WTC11 (cell line): ENCODE results near the gene ARIH2. TPM values are rescaled to one million over a fixed set of nuclear protein-coding genes. Genes with fewer than 3 reads are reported as not detected.

Experiments used
- ATAC-seq: fragments of 200-7000 bp; cut with Tn5 transposase; 2 replicates; pipeline ENCODE4 v1.10.0; 2021; ENCODE audit warnings: mild to moderate bottlenecking, moderate library complexity
- CTCF ChIA-PET: fragments of 300-600 bp; sonication (Branson Sonifier 250); formaldehyde crosslinking; loops from one replicate; lab custom pipeline; 2021; ENCODE audit warnings: antibody characterized with exemption; lab: Charles Lee
- POLR2A ChIA-PET: fragments of 350-600 bp; sonication (Branson Sonifier 250); formaldehyde crosslinking; loops from one replicate; lab custom pipeline; 2021; ENCODE audit warnings: antibody characterized with exemption; lab: Charles Lee
- DNase-seq: peaks from one replicate; pipeline ENCODE4 v3.0.0; 2021; ENCODE audit warnings: low spot score
- H3K27ac Mint-ChIP-seq: 2 replicates; pipeline ENCODE4 v1.8.0; 2021; ENCODE audit warnings: mixed read lengths
- H3K27me3 Mint-ChIP-seq: 2 replicates; pipeline ENCODE4 v1.8.0; 2021; ENCODE audit warnings: low read depth, mild to moderate bottlenecking, moderate library complexity, mixed read lengths
- H3K36me3 Mint-ChIP-seq: 2 replicates; pipeline ENCODE4 v1.8.0; 2021; ENCODE audit warnings: mixed read lengths
- H3K4me1 Mint-ChIP-seq: 2 replicates; pipeline ENCODE4 v1.8.0; 2022; ENCODE audit warnings: mixed read lengths
- H3K4me3 Mint-ChIP-seq: 2 replicates; pipeline ENCODE4 v1.8.0; 2021; ENCODE audit warnings: mild to moderate bottlenecking, moderate library complexity, mixed read lengths
- H3K9me3 Mint-ChIP-seq: 2 replicates; pipeline ENCODE4 v1.8.0; 2021; ENCODE audit warnings: mixed read lengths
- ATF1 ChIP-seq: sonication (generic); formaldehyde crosslinking; IDR thresholded peaks from 2 replicates; pipeline ENCODE4 v1.8.1; 2023; ENCODE audit warnings: mild to moderate bottlenecking, moderate library complexity, missing genetic modification reagents
- GRHL2 ChIP-seq: fragments of 250-450 bp; sonication (Bioruptor Pico); IDR thresholded peaks from 2 replicates; pipeline ENCODE4 v1.8.0; 2022; ENCODE audit warnings: mild to moderate bottlenecking, moderate library complexity; ENCODE audit not compliant: insufficient replicate concordance, severe bottlenecking
- GTF2I ChIP-seq: fragments of 250-450 bp; sonication (Bioruptor Pico); conservative IDR thresholded peaks from 2 replicates; pipeline ENCODE4 v1.4.0; 2021; ENCODE audit warnings: mild to moderate bottlenecking
- IRF2 ChIP-seq: sonication (generic); formaldehyde crosslinking; IDR thresholded peaks from 2 replicates; pipeline ENCODE4 v1.8.0; 2022; ENCODE audit warnings: low read depth, missing genetic modification reagents, borderline replicate concordance
- MXD4 ChIP-seq: fragments of 250-450 bp; sonication (Bioruptor Pico); IDR thresholded peaks from 2 replicates; pipeline ENCODE4 v1.8.0; 2021; ENCODE audit warnings: mild to moderate bottlenecking, moderate library complexity, borderline replicate concordance
- MYBL2 ChIP-seq: sonication (generic); formaldehyde crosslinking; IDR thresholded peaks from 2 replicates; pipeline ENCODE4 v1.8.1; 2023; ENCODE audit warnings: mild to moderate bottlenecking, moderate library complexity, missing genetic modification reagents
- NFATC4 ChIP-seq: fragments of 250-450 bp; sonication (Bioruptor Pico); IDR thresholded peaks from 2 replicates; pipeline ENCODE4 v1.9.0; 2021; ENCODE audit warnings: mild to moderate bottlenecking
- PRRX2 ChIP-seq: fragments of 250-450 bp; sonication (Bioruptor Pico); IDR thresholded peaks from 2 replicates; pipeline ENCODE4 v1.8.0; 2021; ENCODE audit warnings: mild to moderate bottlenecking
- RELA ChIP-seq: sonication (generic); formaldehyde crosslinking; IDR thresholded peaks from 2 replicates; pipeline ENCODE4 v1.8.1; 2022; ENCODE audit warnings: missing genetic modification reagents, mild to moderate bottlenecking, borderline replicate concordance
- SOX15 ChIP-seq: fragments of 250-450 bp; sonication (Bioruptor Pico); IDR thresholded peaks from 2 replicates; pipeline ENCODE4 v1.9.0; 2021; ENCODE audit warnings: mild to moderate bottlenecking
- TEAD1 ChIP-seq: sonication (generic); formaldehyde crosslinking; IDR thresholded peaks from 2 replicates; pipeline ENCODE4 v1.8.0; 2022; ENCODE audit warnings: mild to moderate bottlenecking, missing genetic modification reagents
- total RNA-seq: library from RNA; stranded (reverse); gene quantifications from 3 replicates; pipeline ENCODE4 v1.2.3, GENCODE V29; 2021
- TF ChIP-seq, protein P1 (sequence below): fragments of 250-450 bp; sonication (Bioruptor Pico); conservative IDR thresholded peaks from 2 replicates; pipeline ENCODE4 v1.9.0; 2021; ENCODE audit warnings: mild to moderate bottlenecking
- TF ChIP-seq, protein P2 (sequence below): fragments of 200-600 bp; IDR thresholded peaks from 2 replicates; pipeline ENCODE4 v1.8.0; 2022; ENCODE audit warnings: antibody characterized with exemption
- TF ChIP-seq, protein P3 (sequence below): sonication (generic); formaldehyde crosslinking; IDR thresholded peaks from 2 replicates; pipeline ENCODE4 v1.8.1; 2022; ENCODE audit warnings: low read depth, mild to moderate bottlenecking, moderate library complexity, missing genetic modification reagents, borderline replicate concordance

Gene ARIH2
- total RNA-seq, 1 experiment from 2014 or later, result 134 TPM

DNA sequence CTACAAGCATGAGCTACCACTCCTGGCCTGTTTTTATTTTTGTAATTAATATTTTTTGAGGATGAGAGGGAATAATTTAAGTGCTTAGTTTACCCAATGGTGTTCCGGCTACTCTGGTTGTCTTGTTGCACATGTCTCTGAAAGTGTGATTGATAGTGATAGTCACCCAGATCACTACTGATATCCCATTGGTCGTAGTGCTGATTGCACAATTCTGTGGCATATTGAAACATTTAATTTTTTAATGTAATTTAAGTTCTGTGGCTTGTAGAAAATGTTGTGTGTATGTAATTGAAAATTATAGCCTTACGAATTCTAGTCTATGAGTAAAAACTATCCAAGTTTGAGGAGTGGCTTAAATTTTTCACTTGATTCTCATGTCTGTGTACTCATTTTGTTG lies 11.9 kb downstream of the ARIH2 start:
- Mint-ChIP-seq H3K4me3 (no peak overlapping the region), H3K9me3 (no peaks in the 10 kb centered on the region), H3K27me3 (no peaks in the 10 kb centered on the region), H3K4me1 (0 out of 2 replicates have a peak, but pooled peaks cover 3% of the 10 kb centered on the region), H3K27ac (no peak overlapping the region), H3K36me3 (peaks cover 73% of the 10 kb centered on the region)
- ATAC-seq, result no peak
- ChIA-PET POLR2A (no interaction called here), CTCF (no interaction called here)
- TF ChIP-seq, protein P1, sequence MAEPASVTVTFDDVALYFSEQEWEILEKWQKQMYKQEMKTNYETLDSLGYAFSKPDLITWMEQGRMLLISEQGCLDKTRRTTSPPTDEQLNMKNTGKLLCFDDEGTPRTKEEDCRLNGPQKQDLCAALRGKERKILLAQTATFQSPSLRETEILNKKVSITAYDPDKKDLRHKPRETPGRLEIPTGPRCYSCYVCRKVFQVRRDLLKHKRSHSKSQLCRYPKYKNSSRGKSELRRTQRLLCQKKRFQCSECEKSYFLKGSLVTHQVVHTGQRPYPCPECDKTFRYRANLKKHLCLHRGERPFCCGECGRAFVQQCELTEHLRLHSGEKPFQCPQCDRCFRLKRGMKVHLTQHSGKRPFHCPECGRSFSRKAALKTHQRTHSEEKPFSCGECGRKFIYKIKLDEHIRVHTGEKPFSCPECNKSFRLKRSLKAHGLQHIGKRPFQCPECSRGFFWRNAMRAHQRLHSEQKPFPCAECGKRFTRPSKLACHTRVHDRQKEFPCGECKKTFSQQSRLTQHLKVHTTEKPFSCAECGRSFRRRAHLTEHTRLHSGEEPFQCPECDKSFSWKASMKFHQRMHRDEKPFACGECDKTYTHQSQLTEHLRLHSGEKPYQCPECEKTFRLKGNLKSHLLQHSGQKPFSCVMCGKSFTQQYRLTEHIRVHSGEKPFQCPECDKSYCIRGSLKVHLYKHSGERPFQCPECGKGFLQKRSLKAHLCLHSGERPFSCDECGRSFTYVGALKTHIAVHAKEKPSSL (CRISPR knock-in tag), result no peak
- TF ChIP-seq GRHL2 (CRISPR knock-in tag) (no peak), NFATC4 (CRISPR knock-in tag) (no peak), ATF1 (no peak)
- TF ChIP-seq, protein P2, sequence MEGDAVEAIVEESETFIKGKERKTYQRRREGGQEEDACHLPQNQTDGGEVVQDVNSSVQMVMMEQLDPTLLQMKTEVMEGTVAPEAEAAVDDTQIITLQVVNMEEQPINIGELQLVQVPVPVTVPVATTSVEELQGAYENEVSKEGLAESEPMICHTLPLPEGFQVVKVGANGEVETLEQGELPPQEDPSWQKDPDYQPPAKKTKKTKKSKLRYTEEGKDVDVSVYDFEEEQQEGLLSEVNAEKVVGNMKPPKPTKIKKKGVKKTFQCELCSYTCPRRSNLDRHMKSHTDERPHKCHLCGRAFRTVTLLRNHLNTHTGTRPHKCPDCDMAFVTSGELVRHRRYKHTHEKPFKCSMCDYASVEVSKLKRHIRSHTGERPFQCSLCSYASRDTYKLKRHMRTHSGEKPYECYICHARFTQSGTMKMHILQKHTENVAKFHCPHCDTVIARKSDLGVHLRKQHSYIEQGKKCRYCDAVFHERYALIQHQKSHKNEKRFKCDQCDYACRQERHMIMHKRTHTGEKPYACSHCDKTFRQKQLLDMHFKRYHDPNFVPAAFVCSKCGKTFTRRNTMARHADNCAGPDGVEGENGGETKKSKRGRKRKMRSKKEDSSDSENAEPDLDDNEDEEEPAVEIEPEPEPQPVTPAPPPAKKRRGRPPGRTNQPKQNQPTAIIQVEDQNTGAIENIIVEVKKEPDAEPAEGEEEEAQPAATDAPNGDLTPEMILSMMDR, result no peak
- TF ChIP-seq, protein P3, sequence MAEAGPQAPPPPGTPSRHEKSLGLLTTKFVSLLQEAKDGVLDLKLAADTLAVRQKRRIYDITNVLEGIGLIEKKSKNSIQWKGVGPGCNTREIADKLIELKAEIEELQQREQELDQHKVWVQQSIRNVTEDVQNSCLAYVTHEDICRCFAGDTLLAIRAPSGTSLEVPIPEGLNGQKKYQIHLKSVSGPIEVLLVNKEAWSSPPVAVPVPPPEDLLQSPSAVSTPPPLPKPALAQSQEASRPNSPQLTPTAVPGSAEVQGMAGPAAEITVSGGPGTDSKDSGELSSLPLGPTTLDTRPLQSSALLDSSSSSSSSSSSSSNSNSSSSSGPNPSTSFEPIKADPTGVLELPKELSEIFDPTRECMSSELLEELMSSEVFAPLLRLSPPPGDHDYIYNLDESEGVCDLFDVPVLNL (CRISPR knock-in tag), result no peak
- DNase-seq, result no peak

DNA sequence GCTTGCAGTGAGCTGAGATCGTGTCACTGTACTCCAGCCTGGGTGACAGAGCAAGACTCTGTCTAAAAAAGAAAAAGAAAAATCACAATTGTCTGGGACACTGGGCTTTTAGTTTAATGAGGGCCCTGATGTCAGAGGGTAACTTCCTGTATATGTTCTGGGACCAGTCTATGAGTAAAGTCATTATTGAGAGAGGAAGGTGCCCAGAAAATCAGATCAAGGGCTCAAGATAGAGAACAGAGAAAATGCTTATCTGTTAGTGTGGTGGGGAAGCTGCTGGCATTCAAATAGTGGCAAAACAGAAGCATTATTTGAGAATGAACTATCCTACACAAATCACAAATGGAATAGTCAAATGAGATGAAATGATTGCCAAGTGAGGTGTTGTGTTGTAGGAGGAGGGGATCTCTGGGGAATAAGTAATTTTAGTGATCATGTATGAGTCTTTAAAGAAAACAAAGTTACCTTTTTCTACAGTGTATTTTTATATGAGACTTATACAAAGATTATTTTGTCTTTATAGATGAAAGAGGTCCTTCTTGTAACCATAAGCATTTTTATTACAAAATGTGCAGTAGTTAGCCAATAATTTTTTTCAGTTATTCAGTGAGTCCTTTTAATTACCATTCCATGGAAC lies 13.4 kb downstream of the ARIH2 start:
- H3K36me3 Mint-ChIP-seq, result peaks cover 68% of the 10 kb centered on the region
- H3K9me3 Mint-ChIP-seq, result no peaks in the 10 kb centered on the region
- ATAC-seq, result no peak
- no peak overlapping the region for H3K4me3 Mint-ChIP-seq
- CTCF ChIA-PET, result interaction anchor here (0.8 to 1.4 kb wide), 9 partner anchors 13 to 215 kb away, joined by 3 to 7 read pairs (median 3); partner anchors contain the start of genes ARIH2, IP6K2 and SLC25A20
- TF ChIP-seq GTF2I (CRISPR knock-in tag) (no peak), MXD4 (no peak), RELA (CRISPR knock-in tag) (no peak), SOX15 (no peak), MYBL2 (no peak)
- TF ChIP-seq, all 79 proteins: peak for 0
- POLR2A ChIA-PET, result interaction anchor here (0.8 kb wide), 1 partner anchor 13 kb away, joined by 3 read pairs; the partner anchor contains the start of gene ARIH2
- H3K4me1 Mint-ChIP-seq, result no peaks in the 10 kb centered on the region
- no peak for DNase-seq
- no peaks in the 10 kb centered on the region for H3K27me3 Mint-ChIP-seq
- H3K27ac Mint-ChIP-seq, result peak overlapping the region; percentile 67; the same call in 1 of the 2 replicates

DNA sequence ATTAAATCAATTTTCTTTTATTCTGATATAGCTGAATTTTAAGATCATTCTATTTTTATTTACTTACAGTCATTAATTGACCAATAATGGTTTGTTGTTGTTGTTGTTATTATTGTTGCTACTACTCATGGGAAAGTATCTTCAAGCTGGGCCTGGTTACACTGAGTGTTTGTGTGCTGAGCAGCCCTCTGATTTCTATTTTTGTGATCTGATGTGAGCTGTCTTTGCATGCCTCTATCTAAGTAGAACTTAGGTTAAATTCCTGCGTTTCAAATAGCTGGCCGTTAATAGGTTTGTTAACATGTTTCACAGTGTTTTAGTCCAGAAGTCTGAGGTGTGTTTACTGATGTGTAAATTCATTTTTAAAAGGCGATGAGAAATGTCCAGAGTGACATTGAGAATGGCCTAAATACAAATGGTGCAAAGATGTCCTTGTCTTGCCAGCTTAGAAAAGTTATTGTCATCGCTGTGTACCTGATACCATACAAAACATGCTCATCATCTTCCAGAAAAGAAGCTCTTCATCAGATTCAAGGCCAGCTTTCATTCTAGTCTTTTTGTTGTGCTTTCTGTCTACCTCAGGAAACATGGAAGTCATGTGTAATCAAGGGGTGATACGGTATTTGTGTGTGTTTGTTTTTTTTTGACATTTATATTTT lies 15.8 kb downstream of the ARIH2 start:
- H3K4me1 Mint-ChIP-seq, result no peaks in the 10 kb centered on the region
- no peaks in the 10 kb centered on the region for H3K9me3 Mint-ChIP-seq
- no peak for DNase-seq
- H3K27me3 Mint-ChIP-seq, result no peaks in the 10 kb centered on the region
- TF ChIP-seq PRRX2 (CRISPR knock-in tag) (no peak), IRF2 (CRISPR knock-in tag) (no peak), TEAD1 (CRISPR knock-in tag) (no peak)
- H3K36me3 Mint-ChIP-seq, result peaks cover 59% of the 10 kb centered on the region
- ChIA-PET POLR2A (no interaction called here), CTCF (no interaction called here)
- H3K4me3 Mint-ChIP-seq, result no peak overlapping the region
- 0 out of 2 replicates have a peak overlapping the region, but pooled peaks have one; percentile 48 for H3K27ac Mint-ChIP-seq
- ATAC-seq, result no peak
